Memory B cell (primary cell): ENCODE measurements around the gene LIFR.
"Not testable (repeated sequence)": the region's sequence is repeated elsewhere in the genome, so short reads cannot be mapped to it uniquely, and the experiment has no call there.

ENCODE experiments used
- ATAC-seq: fragments of 150-1000 bp; cut with Tn5 transposase; 2 replicates; pipeline ENCODE4 v1.10.0; 2021; ENCODE audit warnings: low read depth, mild to moderate bottlenecking, moderate library complexity
- DNase-seq, 2 donors: peaks; one replicate each; pipeline ENCODE4 v3.0.0; 2022; ENCODE audit warnings: low spot score in 2 of 2
- H3K27ac Mint-ChIP-seq: one replicate; pipeline ENCODE4 v1.8.0; 2022; ENCODE audit warnings: mild to moderate bottlenecking, moderate library complexity, mixed read lengths
- H3K27me3 Mint-ChIP-seq: one replicate; pipeline ENCODE4 v1.8.0; 2022; ENCODE audit warnings: mixed read lengths
- H3K36me3 Mint-ChIP-seq: one replicate; pipeline ENCODE4 v1.8.0; 2022; ENCODE audit warnings: mild to moderate bottlenecking, mixed read lengths
- H3K4me1 Mint-ChIP-seq: one replicate; pipeline ENCODE4 v1.8.0; 2022; ENCODE audit warnings: mixed read lengths
- H3K4me3 Mint-ChIP-seq: one replicate; pipeline ENCODE4 v1.8.0; 2022; ENCODE audit warnings: mild to moderate bottlenecking, moderate library complexity, mixed read lengths
- H3K9me3 Mint-ChIP-seq: one replicate; pipeline ENCODE4 v1.8.0; 2022; ENCODE audit warnings: mixed read lengths

Gene LIFR

GRCh38 chr5:38556599-38557307 lies at the start of gene LIFR:
LIFR (minus strand) TSS chr5:38556646; CDS start chr5:38530647, 25,999 bp downstream.
- ATAC-seq, result peak; percentile 38
- peaks cover 5% of the 10 kb centered on the region for H3K4me1 Mint-ChIP-seq
- DNase-seq, result peak in 1 of 2 donors; percentile 13
- H3K27me3 Mint-ChIP-seq, result peaks cover 19% of the 10 kb centered on the region
- no peaks in the 10 kb centered on the region for H3K9me3 Mint-ChIP-seq
- no peaks in the 10 kb centered on the region for H3K36me3 Mint-ChIP-seq
- peak within 1 kb of the TSS; percentile 78 for H3K4me3 Mint-ChIP-seq
- H3K27ac Mint-ChIP-seq, result no peak within 1 kb of the TSS

GRCh38 chr5:38605610-38606009 lies 49.2 kb upstream of the LIFR start:
- Mint-ChIP-seq H3K27me3 (peaks cover 6% of the 10 kb centered on the region), H3K4me3 (no peak overlapping the region), H3K27ac (no peak overlapping the region), H3K4me1 (no peaks in the 10 kb centered on the region), H3K36me3 (no peaks in the 10 kb centered on the region), H3K9me3 (peaks cover 1% of the 10 kb centered on the region)
- ATAC-seq (no peak), DNase-seq (no peak)

- H3K27me3 Mint-ChIP-seq, result peaks cover 2% of the 10 kb centered on the region
- H3K4me1 Mint-ChIP-seq, result no peaks in the 10 kb centered on the region
- H3K27ac Mint-ChIP-seq, result no peak overlapping the region
- no peak overlapping the region for H3K4me3 Mint-ChIP-seq
- ATAC-seq, result no peak
- DNase-seq, result no peak
- H3K9me3 Mint-ChIP-seq, result peaks cover 1% of the 10 kb centered on the region
- H3K36me3 Mint-ChIP-seq, result no peaks in the 10 kb centered on the region
Observed at GRCh38 chr5:38603691-38604090, 47.2 kb upstream of the LIFR start.

GRCh38 chr5:38602641-38603040 lies 46.2 kb upstream of the LIFR start:
- ATAC-seq, result no peak
- no peaks in the 10 kb centered on the region for H3K36me3 Mint-ChIP-seq
- no peak overlapping the region for H3K27ac Mint-ChIP-seq
- H3K4me3 Mint-ChIP-seq, result no peak overlapping the region
- DNase-seq, result no peak
- H3K27me3 Mint-ChIP-seq, result peaks cover 2% of the 10 kb centered on the region
- H3K9me3 Mint-ChIP-seq, result peaks cover 1% of the 10 kb centered on the region
- H3K4me1 Mint-ChIP-seq, result no peaks in the 10 kb centered on the region

GRCh38 chr5:38601863-38602298 lies 45.4 kb upstream of the LIFR start:
- no peak overlapping the region for H3K4me3 Mint-ChIP-seq
- peaks cover 1% of the 10 kb centered on the region for H3K9me3 Mint-ChIP-seq
- no peaks in the 10 kb centered on the region for H3K4me1 Mint-ChIP-seq
- peaks cover 3% of the 10 kb centered on the region for H3K27me3 Mint-ChIP-seq
- ATAC-seq, result no peak
- H3K36me3 Mint-ChIP-seq, result no peaks in the 10 kb centered on the region
- DNase-seq, result no peak
- H3K27ac Mint-ChIP-seq, result no peak overlapping the region

GRCh38 chr5:38601133-38601862 lies 44.9 kb upstream of the LIFR start:
- Mint-ChIP-seq H3K36me3 (no peaks in the 10 kb centered on the region), H3K4me1 (no peaks in the 10 kb centered on the region), H3K27ac (no peak overlapping the region), H3K4me3 (no peak overlapping the region), H3K9me3 (peaks cover 1% of the 10 kb centered on the region), H3K27me3 (peaks cover 3% of the 10 kb centered on the region)
- ATAC-seq (no peak), DNase-seq (no peak)

GRCh38 chr5:38600329-38601045 lies 44.0 kb upstream of the LIFR start:
- no peak for ATAC-seq
- H3K27me3 Mint-ChIP-seq, result peaks cover 3% of the 10 kb centered on the region
- DNase-seq, result no peak

GRCh38 chr5:38599751-38600150 lies 43.3 kb upstream of the LIFR start:
- not testable (repeated sequence) for H3K36me3 Mint-ChIP-seq, H3K4me1 Mint-ChIP-seq, H3K27ac Mint-ChIP-seq, H3K4me3 Mint-ChIP-seq, H3K27me3 Mint-ChIP-seq, H3K9me3 Mint-ChIP-seq, ATAC-seq, DNase-seq

More at GRCh38 chr5:38600329-38601045, 44.0 kb upstream of the LIFR start:
- Mint-ChIP-seq H3K4me3 (no peak overlapping the region), H3K9me3 (peaks cover 1% of the 10 kb centered on the region), H3K27ac (no peak overlapping the region), H3K36me3 (no peaks in the 10 kb centered on the region), H3K4me1 (no peaks in the 10 kb centered on the region)

- H3K4me1 Mint-ChIP-seq, result no peaks in the 10 kb centered on the region
- peaks cover 5% of the 10 kb centered on the region for H3K27me3 Mint-ChIP-seq
- no peaks in the 10 kb centered on the region for H3K36me3 Mint-ChIP-seq
- DNase-seq (no peak), ATAC-seq (no peak)
- peaks cover 1% of the 10 kb centered on the region for H3K9me3 Mint-ChIP-seq
- H3K27ac Mint-ChIP-seq, result no peak overlapping the region
- H3K4me3 Mint-ChIP-seq, result no peak overlapping the region
Observed at GRCh38 chr5:38598994-38599617, 42.7 kb upstream of the LIFR start.

- Mint-ChIP-seq H3K4me1 (no peaks in the 10 kb centered on the region), H3K27me3 (peaks cover 5% of the 10 kb centered on the region), H3K27ac (no peak overlapping the region), H3K9me3 (peaks cover 1% of the 10 kb centered on the region), H3K4me3 (no peak overlapping the region), H3K36me3 (no peaks in the 10 kb centered on the region)
- ATAC-seq (no peak), DNase-seq (no peak)
Observed at GRCh38 chr5:38598296-38598993, 42.0 kb upstream of the LIFR start.

GRCh38 chr5:38596981-38597380 lies 40.5 kb upstream of the LIFR start:
- H3K9me3 Mint-ChIP-seq, result peaks cover 1% of the 10 kb centered on the region
- H3K4me1 Mint-ChIP-seq, result no peaks in the 10 kb centered on the region
- ATAC-seq, result no peak
- DNase-seq, result no peak
- no peak overlapping the region for H3K4me3 Mint-ChIP-seq
- H3K36me3 Mint-ChIP-seq, result no peaks in the 10 kb centered on the region
- peaks cover 5% of the 10 kb centered on the region for H3K27me3 Mint-ChIP-seq
- H3K27ac Mint-ChIP-seq, result no peak overlapping the region

- Mint-ChIP-seq H3K9me3 (no peaks in the 10 kb centered on the region), H3K27ac (no peak overlapping the region), H3K36me3 (no peaks in the 10 kb centered on the region), H3K4me3 (no peak overlapping the region), H3K27me3 (peaks cover 5% of the 10 kb centered on the region), H3K4me1 (no peaks in the 10 kb centered on the region)
- ATAC-seq (no peak), DNase-seq (no peak)
Observed at GRCh38 chr5:38595132-38595745, 38.8 kb upstream of the LIFR start.

GRCh38 chr5:38593959-38594358 lies 37.5 kb upstream of the LIFR start:
- ATAC-seq (no peak), DNase-seq (no peak)
- Mint-ChIP-seq H3K27me3 (peaks cover 5% of the 10 kb centered on the region), H3K36me3 (no peaks in the 10 kb centered on the region), H3K4me3 (no peak overlapping the region), H3K4me1 (no peaks in the 10 kb centered on the region), H3K27ac (no peak overlapping the region), H3K9me3 (no peaks in the 10 kb centered on the region)
